NOMO-1 (cell line): ENCODE measurements around the gene ZC2HC1C.

ENCODE experiments used
- DNase-seq, 2 experiments: peaks; one replicate each; lab custom pipeline; 2025; ENCODE audit not compliant: unreplicated experiment in 2 of 2; lab: John Stamatoyannopoulos, UW

The ZC2HC1C gene

DNA sequence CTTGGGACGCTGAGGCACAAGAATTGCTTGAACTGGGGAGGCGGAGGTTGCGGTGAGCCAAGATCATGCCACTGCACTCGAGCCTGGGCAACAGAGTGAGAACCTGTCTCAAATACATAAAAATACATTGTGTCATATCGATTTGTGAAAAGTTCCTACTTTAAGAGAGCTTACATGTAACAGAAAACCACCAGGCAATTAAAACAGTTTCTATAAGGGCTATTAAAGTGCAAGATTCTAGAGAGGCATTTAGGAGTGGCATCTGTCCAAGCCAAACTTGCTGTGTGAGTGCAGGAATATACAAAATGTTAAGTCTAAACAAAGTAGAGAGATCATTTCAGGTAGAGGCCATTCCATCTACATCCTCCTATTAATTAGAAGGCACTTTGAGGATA is 59.2 kb downstream of the ZC2HC1C start:
- peak in 1 of 2 experiments; percentile 13 for DNase-seq
